ENCODE data around the gene INSM2.

The INSM2 gene

GRCh38 chr14:35533357-35534207 lies at the start of gene INSM2:
INSM2 (plus strand) TSS chr14:35534164; CDS start chr14:35534253, 89 bp downstream.
- DNase-seq (ENCODE audit: low read depth): no peak

- DNase-seq (ENCODE audit: low read depth): no peak
These were observed 41.4 kb upstream of the INSM2 start for GRCh38 chr14:35492569-35493014.

DNA sequence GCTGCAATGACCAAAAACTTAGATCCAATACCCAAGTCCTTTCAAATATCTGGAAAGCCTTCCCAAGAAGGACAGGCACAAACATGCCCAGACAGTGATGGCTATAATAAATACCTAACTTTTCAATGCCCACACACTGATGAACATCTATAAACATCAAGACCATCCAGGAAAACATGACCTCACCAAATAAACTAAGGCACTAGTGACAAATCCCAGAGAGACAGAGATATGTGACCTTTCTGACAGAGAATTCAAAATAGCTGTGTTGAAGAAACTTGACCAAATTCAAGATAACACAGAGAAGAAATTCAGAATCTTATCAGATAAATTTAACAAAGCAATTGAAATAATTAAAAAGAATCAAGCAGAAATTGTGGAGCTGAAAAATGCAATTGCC lies 38.7 kb upstream of the INSM2 start:
- no peak for DNase-seq (ENCODE audit: low read depth)

GRCh38 chr14:35499180-35499579 lies 34.8 kb upstream of the INSM2 start:
- DNase-seq (ENCODE audit: low read depth): no peak

GRCh38 chr14:35503646-35504045 lies 30.3 kb upstream of the INSM2 start:
- no peak for DNase-seq (ENCODE audit: low read depth)

DNA sequence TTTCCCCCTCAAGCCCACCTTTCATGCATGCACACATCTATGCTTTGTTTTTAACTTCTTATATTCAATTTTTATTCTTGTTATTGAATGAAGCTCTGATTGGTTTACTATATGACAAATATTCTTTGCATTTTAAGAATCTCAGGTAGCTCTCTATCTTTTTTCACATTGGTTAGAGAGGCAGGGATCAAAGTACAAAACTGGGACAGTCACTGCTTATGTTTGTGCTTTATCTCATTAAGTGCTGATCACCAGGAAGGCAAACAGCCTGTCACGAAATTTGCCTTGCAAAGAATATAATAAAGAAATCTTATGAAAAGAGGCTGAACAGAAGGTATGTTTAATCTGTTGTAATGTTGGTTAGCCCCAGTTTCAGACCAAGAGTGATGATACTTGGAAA lies 29.7 kb upstream of the INSM2 start:
- no peak for DNase-seq (ENCODE audit: low read depth)

DNA sequence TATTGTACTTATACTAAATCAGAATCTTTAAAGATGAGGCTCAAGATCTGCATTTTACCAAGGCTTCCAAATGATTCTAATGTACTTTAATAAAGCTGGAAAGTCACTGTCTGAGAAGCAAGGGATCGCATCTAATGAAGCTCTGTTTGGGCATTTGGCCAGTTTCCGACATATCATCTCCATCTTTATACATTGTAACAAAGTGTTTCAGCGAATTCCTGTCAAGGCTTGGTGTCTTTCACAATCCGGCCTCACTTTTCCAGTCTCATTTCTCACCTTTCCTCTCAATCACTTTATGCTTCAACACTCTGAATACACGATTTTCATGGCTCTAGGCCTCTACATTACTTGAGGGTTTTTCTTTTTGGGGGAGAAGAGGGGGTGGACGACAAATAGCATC lies 27.5 kb upstream of the INSM2 start:
- DNase-seq (ENCODE audit: low read depth): no peak

DNA sequence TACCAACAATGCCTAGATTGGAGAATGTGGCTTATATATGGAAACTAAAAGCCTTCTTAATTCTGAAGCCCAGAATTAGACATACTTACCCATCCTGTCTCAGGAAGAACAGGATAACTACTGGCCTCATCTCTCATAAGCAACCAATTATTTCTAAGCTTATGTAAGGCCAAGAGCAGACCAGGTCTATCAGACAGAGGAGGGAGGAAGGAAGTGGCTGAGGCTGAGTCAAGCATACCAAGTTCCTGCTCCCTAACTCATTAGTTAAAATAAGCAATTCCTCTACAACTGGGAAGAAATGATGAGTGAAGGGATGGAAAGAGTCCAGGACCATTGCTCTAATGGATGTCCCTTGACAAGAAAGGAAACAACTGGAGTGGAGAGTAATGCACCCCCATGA lies 27.0 kb upstream of the INSM2 start:
- DNase-seq (ENCODE audit: low read depth): no peak

- no peak for DNase-seq (ENCODE audit: low read depth)
These were observed 24.1 kb upstream of the INSM2 start for GRCh38 chr14:35509846-35510245.

DNA sequence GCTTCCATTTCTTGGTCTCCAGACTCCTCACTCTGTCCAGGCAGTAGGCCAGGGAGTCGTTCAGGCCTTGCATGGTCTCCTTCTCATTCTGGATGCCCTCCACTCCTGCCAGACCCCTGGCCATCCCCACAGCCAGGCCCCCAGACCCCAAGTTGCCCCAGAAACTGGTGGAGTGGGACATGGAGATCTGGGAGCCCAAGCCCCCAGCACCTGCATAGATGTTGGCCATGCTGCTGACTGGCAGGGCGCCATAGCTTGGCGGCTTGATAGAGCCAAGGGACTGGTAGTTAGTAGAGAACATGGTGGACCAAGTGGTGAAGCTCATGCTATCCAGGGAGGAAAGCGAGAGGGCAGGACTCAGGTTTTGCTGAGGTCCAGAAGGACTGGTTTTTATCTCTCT lies 21.2 kb upstream of the INSM2 start:
- DNase-seq (ENCODE audit: low read depth): no peak

- no peak for DNase-seq (ENCODE audit: low read depth)
These were observed 18.0 kb upstream of the INSM2 start for GRCh38 chr14:35515916-35516315.

DNA sequence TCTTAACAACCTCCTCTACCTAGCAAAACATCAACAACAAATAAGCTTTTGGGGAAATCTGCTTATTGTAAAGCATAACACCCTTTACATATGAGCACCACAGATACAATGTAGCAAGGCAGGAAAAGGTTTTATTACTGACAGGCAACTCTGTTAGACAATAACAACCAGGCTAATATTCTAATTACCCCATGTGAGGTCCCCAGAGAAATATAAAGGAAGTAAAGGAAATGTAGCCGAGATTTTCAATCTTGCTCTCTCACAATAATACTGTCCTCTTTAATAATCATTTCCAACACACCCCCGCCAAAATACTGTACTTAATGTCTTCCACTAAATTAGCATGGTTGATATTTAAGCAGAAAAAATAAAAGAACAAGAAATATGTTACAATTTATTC lies 14.0 kb upstream of the INSM2 start:
- DNase-seq (ENCODE audit: low read depth): no peak

GRCh38 chr14:35525695-35526094 lies 8.3 kb upstream of the INSM2 start:
- DNase-seq (ENCODE audit: low read depth): no peak

- DNase-seq (ENCODE audit: low read depth): no peak
These were observed 7.0 kb upstream of the INSM2 start for GRCh38 chr14:35526962-35527361.

- no peak for DNase-seq (ENCODE audit: low read depth)
These were observed 1.8 kb upstream of the INSM2 start for GRCh38 chr14:35531960-35532747.

DNA sequence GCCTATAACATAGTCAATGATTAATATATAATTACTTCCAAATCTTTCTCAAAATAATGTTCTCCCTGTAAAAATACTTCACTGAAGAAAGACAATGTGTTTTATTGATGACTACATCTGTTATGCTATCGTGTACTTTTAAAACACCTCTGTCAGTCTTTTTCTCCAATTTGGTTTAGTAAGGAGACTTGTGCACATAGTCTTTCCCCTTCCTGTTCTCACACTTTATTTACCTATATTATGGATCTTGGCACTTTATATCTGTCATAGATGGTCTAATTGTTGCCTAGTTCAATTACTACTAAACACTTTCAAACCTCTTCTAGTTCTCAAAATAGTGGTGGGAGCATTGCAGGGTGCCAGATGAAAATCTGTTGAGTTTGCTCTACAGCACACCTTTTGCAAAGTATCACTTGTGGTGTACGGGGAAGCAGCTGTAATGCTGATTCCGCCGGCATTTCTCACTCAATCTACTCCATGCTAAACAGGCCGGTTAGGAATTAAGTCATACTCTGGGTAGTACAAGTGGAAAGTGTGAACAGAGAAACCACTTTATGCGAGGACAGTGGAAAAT lies 1.1 kb upstream of the INSM2 start:
- no peak for DNase-seq (ENCODE audit: low read depth)

DNA sequence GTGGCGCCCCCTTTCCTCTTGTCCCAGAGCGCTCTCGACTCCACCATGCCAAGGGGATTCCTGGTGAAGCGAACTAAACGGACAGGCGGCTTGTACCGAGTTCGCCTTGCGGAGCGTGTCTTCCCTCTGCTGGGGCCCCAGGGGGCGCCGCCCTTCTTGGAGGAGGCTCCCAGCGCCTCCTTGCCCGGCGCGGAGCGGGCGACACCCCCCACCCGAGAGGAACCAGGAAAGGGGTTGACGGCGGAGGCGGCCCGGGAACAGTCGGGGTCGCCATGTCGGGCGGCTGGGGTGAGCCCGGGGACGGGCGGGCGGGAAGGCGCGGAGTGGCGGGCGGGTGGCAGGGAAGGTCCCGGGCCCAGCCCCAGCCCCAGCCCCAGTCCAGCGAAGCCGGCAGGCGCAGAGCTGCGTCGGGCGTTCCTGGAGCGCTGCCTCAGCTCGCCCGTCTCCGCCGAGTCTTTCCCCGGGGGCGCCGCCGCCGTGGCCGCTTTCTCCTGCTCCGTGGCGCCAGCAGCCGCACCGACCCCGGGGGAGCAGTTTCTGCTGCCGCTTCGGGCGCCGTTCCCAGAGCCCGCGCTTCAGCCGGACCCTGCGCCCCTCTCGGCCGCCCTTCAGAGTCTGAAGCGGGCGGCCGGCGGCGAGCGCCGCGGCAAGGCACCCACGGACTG lies 376 bp downstream of the INSM2 start:
- no peak for DNase-seq (ENCODE audit: low read depth)

- no peak for DNase-seq (ENCODE audit: low read depth)
These were observed 1.0 kb downstream of the INSM2 start for GRCh38 chr14:35534873-35535482.

GRCh38 chr14:35535483-35536112 lies 1.6 kb downstream of the INSM2 start:
- DNase-seq (ENCODE audit: low read depth): no peak

DNA sequence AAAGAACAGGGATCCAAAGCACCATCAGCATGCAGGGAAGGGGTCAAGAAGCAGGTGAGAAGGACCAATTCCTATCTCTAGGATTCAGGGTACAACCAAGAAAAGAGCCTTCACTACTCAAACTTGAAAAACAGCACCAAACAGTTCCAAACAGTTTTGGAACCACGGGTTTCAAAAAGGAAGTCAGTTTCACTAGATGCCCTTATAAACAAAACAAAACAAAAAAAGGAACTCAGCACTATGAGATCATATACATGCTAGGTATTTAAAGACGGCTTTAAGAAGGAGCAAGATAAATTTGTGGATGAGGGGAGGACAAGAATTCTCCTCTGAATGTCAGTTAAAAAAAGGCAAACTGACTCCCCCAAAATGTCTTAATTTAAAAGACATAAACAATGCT lies 6.0 kb downstream of the INSM2 start:
- DNase-seq (ENCODE audit: low read depth): no peak

DNA sequence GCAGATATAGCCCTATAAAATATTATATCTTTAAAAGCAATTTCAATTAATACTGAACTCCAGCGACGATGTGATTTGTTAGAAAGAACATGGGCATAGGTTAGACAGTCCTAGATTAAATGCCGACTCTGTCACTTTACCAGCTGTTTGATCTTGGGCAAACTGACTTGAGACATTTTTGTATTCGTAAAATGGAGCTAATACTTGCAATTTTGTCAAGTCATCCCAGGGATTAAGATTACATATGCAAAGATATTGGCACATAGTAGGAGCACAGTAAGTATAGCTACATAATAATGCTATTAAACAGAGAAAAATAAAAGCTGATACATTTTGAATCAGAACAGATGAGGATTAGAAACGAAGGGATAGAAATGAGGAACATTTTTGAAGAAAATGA lies 9.0 kb downstream of the INSM2 start:
- no peak for DNase-seq (ENCODE audit: low read depth)

Data from CMK (cell line).